Measurements from ENCODE around the gene RPS5. TPM values are rescaled to one million over a fixed set of nuclear protein-coding genes. Genes with fewer than 3 reads are reported as not detected.

Gene RPS5
- total and polyA plus RNA-seq, 9 of the 15 experiments (the other 6 are each of a cell fraction or from before 2014, with no cell fraction given) = 1,228 to 3,570 (median 2,484) TPM

DNA sequence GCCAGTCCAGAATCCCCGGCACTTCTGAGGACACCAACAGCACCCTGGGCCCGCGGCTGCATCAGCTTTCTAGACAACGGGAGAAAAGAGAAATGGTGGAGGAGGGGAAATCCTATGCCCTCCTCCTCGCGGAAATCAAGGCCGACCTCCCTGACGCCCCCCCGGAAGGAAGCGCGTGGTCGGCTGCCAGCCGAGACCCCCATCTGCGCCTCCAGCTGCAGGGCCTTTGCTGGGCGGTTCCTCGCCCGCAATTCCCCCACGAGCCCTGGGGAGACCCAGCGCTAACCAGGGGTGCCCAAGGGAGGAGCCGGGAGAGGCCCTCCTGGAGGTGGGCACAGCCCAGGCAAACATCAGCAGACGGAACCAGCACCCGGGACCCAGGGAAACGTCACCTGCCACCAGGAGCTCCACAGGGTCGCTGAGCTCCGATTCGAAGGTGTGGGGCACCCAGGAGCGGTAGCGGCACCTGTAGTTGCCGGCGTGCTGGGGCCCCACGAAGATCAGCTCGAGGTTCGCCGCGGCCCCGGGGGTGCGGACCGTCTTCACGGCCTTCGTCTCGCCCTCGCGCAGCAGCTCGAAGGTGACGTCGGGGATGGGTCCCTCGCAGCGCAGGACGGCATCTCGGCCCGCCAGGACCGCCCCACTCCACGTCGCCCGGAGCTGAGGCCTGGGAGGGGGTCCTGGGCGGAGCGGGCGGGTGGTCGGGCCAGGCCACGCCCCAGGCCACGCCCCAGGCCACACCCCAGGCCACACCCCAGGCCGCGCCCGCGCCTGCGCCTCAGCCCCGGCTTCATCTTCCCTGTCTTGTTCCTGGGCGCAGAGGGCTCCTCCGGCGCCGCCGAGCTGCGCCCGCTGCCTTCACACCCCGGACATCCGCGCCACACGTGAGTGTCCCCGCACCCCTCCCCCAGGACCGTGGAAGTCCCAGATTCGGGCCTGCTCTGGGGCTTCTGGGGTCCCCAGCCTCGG lies 39.8 kb upstream of the RPS5 start:
- H3K4me2 ChIP-seq (ENCODE audit: insufficient read depth, low read length) = peak overlapping the region; percentile 83
- no peaks in the 10 kb centered on the region for H3K9me1 ChIP-seq (ENCODE audit: control insufficient read depth, insufficient read depth, low read length)
- in situ Hi-C loops (cut with MboI) (no loop called here), intact Hi-C loops (cut with micrococcal nuclease) (no loop called here)
- H3K9me3 ChIP-seq (replicated peaks; ENCODE audit: control insufficient read depth, insufficient read depth, low read depth, low read length) = no peaks in the 10 kb centered on the region
- POLR2A ChIA-PET = interaction anchor here (0.6 to 3.6 kb wide), 8 partner anchors 11 to 137 kb away, joined by 3 to 20 read pairs (median 4); partner anchors contain the start of genes ZNF497 and ZSCAN22
- no peaks in the 10 kb centered on the region for H3K79me2 ChIP-seq (ENCODE audit: control insufficient read depth, insufficient read depth, low read length)
- ATAC-seq (peak; percentile 100), DNase-seq (ENCODE audit: extremely low read depth in 1 of 4, low spot score in 3 of 4) (peak; percentile 81 to 99 (median 96)), FAIRE-seq (no peak)
- 3% methylated on average over 43 of the region's 82 CpGs for WGBS (ENCODE audit: insufficient coverage, low coverage, missing lambda C conversion rate)
- H3K36me3 ChIP-seq (ENCODE audit: control insufficient read depth, insufficient read depth, low read length) = no peaks in the 10 kb centered on the region
- CTCF ChIA-PET (ENCODE audit: low intra/inter-chr PET ratio) = no interaction called here
- no peaks in the 10 kb centered on the region for H4K20me1 ChIP-seq (replicated peaks; ENCODE audit: control insufficient read depth, insufficient read depth, low read length)
- peak overlapping the region; percentile 51; the same call in 1 of the 3 replicates for H3K27ac ChIP-seq (ENCODE audit: extremely low read depth, low read depth, low read length)
- H3K4me1 ChIP-seq (replicated peaks in 1 of 2; ENCODE audit: control insufficient read depth in 2 of 2, insufficient read depth in 2 of 2, low read length in 2 of 2) = peaks cover 5 to 14% of the 10 kb centered on the region in 2 experiments; a peak in 4 of 5 replicates
- no peaks in the 10 kb centered on the region for H3K27me3 ChIP-seq (ENCODE audit: control insufficient read depth in 2 of 2, insufficient read depth in 2 of 2, low read length in 2 of 2)
- H2AFZ ChIP-seq (ENCODE audit: low read depth, low read length) = peak overlapping the region; percentile 99
- H3K4me3 ChIP-seq = peak overlapping the region; percentile 78
- TSS peak; percentile 91 for BruUV-seq (replicated peaks)
- peak overlapping the region; percentile 59 to 96 for H3K9ac ChIP-seq (ENCODE audit: insufficient read depth in 1 of 2, low read depth in 2 of 2, low read length in 2 of 2)
- 0 out of 4 replicates have a peak, but pooled peaks of 1 of the 2 experiments have one; percentile 30 for TF ChIP-seq SRF (CRISPR knock-in tag; IDR thresholded peaks at IDR 0.05)
- no peak for TF ChIP-seq IRF2 (CRISPR knock-in tag; IDR thresholded peaks at IDR 0.05)
- TF ChIP-seq, protein P1, sequence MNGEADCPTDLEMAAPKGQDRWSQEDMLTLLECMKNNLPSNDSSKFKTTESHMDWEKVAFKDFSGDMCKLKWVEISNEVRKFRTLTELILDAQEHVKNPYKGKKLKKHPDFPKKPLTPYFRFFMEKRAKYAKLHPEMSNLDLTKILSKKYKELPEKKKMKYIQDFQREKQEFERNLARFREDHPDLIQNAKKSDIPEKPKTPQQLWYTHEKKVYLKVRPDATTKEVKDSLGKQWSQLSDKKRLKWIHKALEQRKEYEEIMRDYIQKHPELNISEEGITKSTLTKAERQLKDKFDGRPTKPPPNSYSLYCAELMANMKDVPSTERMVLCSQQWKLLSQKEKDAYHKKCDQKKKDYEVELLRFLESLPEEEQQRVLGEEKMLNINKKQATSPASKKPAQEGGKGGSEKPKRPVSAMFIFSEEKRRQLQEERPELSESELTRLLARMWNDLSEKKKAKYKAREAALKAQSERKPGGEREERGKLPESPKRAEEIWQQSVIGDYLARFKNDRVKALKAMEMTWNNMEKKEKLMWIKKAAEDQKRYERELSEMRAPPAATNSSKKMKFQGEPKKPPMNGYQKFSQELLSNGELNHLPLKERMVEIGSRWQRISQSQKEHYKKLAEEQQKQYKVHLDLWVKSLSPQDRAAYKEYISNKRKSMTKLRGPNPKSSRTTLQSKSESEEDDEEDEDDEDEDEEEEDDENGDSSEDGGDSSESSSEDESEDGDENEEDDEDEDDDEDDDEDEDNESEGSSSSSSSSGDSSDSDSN (IDR thresholded peaks at IDR 0.05; ENCODE audit: borderline replicate concordance in 1 of 2, low read depth in 2 of 2, low read length in 2 of 2) = 0 out of 4 replicates have a peak, but pooled peaks of 1 of the 2 experiments have one; percentile 41
- peak; percentile 57; the same call in 1 of the 2 replicates for TF ChIP-seq ZNF263 (CRISPR knock-in tag; IDR thresholded peaks at IDR 0.05; ENCODE audit: borderline replicate concordance)
- TF ChIP-seq U2AF2 (optimal IDR thresholded peaks at IDR 0.05; ENCODE audit: low read depth, low read length) = no peak
- peak; percentile 63 for TF ChIP-seq CCNT2 (IDR thresholded peaks at IDR 0.05; ENCODE audit: borderline replicate concordance, extremely low read depth, insufficient read length, low read depth, low read length)
- TF ChIP-seq TEAD1 (CRISPR knock-in tag; IDR thresholded peaks at IDR 0.05) = 0 out of 4 replicates have a peak, but pooled peaks of 1 of the 2 experiments have one; percentile 58
- TF ChIP-seq PHF8 (IDR thresholded peaks at IDR 0.05; ENCODE audit: borderline replicate concordance, low read length) = peak; percentile 81; the same call in 1 of the 2 replicates
- peak; percentile 68 for TF ChIP-seq KDM5B (IDR thresholded peaks at IDR 0.05; ENCODE audit: insufficient replicate concordance, low read depth, low read length)
- peak; percentile 50; the same call in 1 of the 2 replicates for TF ChIP-seq SUPT5H (IDR thresholded peaks at IDR 0.05)
- 0 out of 2 replicates have a peak, but pooled peaks have one; percentile 72 for TF ChIP-seq MTA3 (IDR thresholded peaks at IDR 0.05; ENCODE audit: borderline replicate concordance)
- TF ChIP-seq DEAF1 (CRISPR knock-in tag; IDR thresholded peaks at IDR 0.05) = no peak
- TF ChIP-seq ZFP30 (CRISPR knock-in tag; IDR thresholded peaks at IDR 0.05; ENCODE audit: borderline replicate concordance) = no peak
- peak; percentile 68 for TF ChIP-seq MEIS2 (IDR thresholded peaks at IDR 0.05; ENCODE audit: partially characterized antibody)
- peak; percentile 87 for TF ChIP-seq ZFX (CRISPR knock-in tag; IDR thresholded peaks at IDR 0.05)
